IPS-15b (cell line): ENCODE data around the gene ZNF584.
"Not testable (repeated sequence)": the region's sequence is repeated elsewhere in the genome, so short reads cannot be mapped to it uniquely, and the experiment has no call there.

ENCODE experiments used
- H3K27me3 ChIP-seq: one replicate; pipeline ENCODE4 v1.6.1; 2013; ENCODE audit warnings: low read length; ENCODE audit not compliant: control insufficient read depth, insufficient read depth
- H3K36me3 ChIP-seq: one replicate; pipeline ENCODE4 v1.6.1; 2013; ENCODE audit warnings: low read length; ENCODE audit not compliant: control insufficient read depth, insufficient read depth
- H3K4me1 ChIP-seq: one replicate; pipeline ENCODE4 v1.6.1; 2013; ENCODE audit warnings: mild to moderate bottlenecking, low read length; ENCODE audit not compliant: control insufficient read depth, insufficient read depth
- H3K4me3 ChIP-seq: one replicate; pipeline ENCODE4 v1.5.1; 2013; ENCODE audit warnings: low read depth, low read length
- H3K9ac ChIP-seq: one replicate; pipeline ENCODE4 v1.6.1; 2013; ENCODE audit warnings: low read depth, mild to moderate bottlenecking, low read length
- H3K9me3 ChIP-seq: one replicate; pipeline ENCODE4 v1.6.1; 2013; ENCODE audit warnings: mild to moderate bottlenecking, low read length; ENCODE audit not compliant: control insufficient read depth, insufficient read depth

ZNF584 gene

GRCh38 chr19:58400916-58401839 lies 7.3 kb upstream of the ZNF584 start:
- peaks cover 2% of the 10 kb centered on the region for H3K4me1 ChIP-seq
- H3K4me3 ChIP-seq = peak overlapping the region; percentile 84
- H3K27me3 ChIP-seq = peaks cover 20% of the 10 kb centered on the region
- H3K9me3 ChIP-seq = no peaks in the 10 kb centered on the region
- peak overlapping the region; percentile 76 for H3K9ac ChIP-seq
- H3K36me3 ChIP-seq = no peaks in the 10 kb centered on the region

- H3K9me3 ChIP-seq = no peaks in the 10 kb centered on the region
- no peaks in the 10 kb centered on the region for H3K36me3 ChIP-seq
- no peak overlapping the region for H3K9ac ChIP-seq
- peaks cover 17% of the 10 kb centered on the region for H3K27me3 ChIP-seq
- H3K4me1 ChIP-seq = peaks cover 2% of the 10 kb centered on the region
- peak overlapping the region; percentile 84 for H3K4me3 ChIP-seq
These were observed 6.5 kb upstream of the ZNF584 start for GRCh38 chr19:58401840-58402421.

GRCh38 chr19:58403920-58404478 lies 4.5 kb upstream of the ZNF584 start:
- not testable (repeated sequence) for H3K9ac ChIP-seq, H3K36me3 ChIP-seq, H3K9me3 ChIP-seq, H3K4me1 ChIP-seq, H3K27me3 ChIP-seq, H3K4me3 ChIP-seq

- H3K4me3 ChIP-seq = peak overlapping the region; percentile 94
- no peaks in the 10 kb centered on the region for H3K9me3 ChIP-seq
- H3K9ac ChIP-seq = peak overlapping the region; percentile 91
- no peaks in the 10 kb centered on the region for H3K36me3 ChIP-seq
- peaks cover 10% of the 10 kb centered on the region for H3K27me3 ChIP-seq
- H3K4me1 ChIP-seq = no peaks in the 10 kb centered on the region
These were observed 1.4 kb upstream of the ZNF584 start for GRCh38 chr19:58406818-58407657.

- Histone ChIP-seq H3K36me3 (no peaks in the 10 kb centered on the region), H3K9ac (peak overlapping the region; percentile 91), H3K9me3 (no peaks in the 10 kb centered on the region), H3K4me1 (no peaks in the 10 kb centered on the region), H3K27me3 (peaks cover 10% of the 10 kb centered on the region), H3K4me3 (peak overlapping the region; percentile 94)
These were observed 744 bp upstream of the ZNF584 start for GRCh38 chr19:58407658-58408151.

- H3K9me3 ChIP-seq = no peaks in the 10 kb centered on the region
- H3K4me1 ChIP-seq = no peaks in the 10 kb centered on the region
- peak overlapping the region; percentile 65 for H3K9ac ChIP-seq
- H3K36me3 ChIP-seq = no peaks in the 10 kb centered on the region
- H3K27me3 ChIP-seq = peaks cover 10% of the 10 kb centered on the region
- peak overlapping the region; percentile 94 for H3K4me3 ChIP-seq
These were observed 751 bp downstream of the ZNF584 start for GRCh38 chr19:58409010-58409790.

GRCh38 chr19:58416604-58417003 lies 8.2 kb downstream of the ZNF584 start:
- Histone ChIP-seq H3K4me1 (no peaks in the 10 kb centered on the region), H3K9me3 (no peaks in the 10 kb centered on the region), H3K4me3 (no peak overlapping the region), H3K27me3 (no peaks in the 10 kb centered on the region), H3K9ac (no peak overlapping the region), H3K36me3 (peaks cover 8% of the 10 kb centered on the region)

GRCh38 chr19:58417071-58417470 lies 8.6 kb downstream of the ZNF584 start:
- no peaks in the 10 kb centered on the region for H3K4me1 ChIP-seq
- no peaks in the 10 kb centered on the region for H3K27me3 ChIP-seq
- no peaks in the 10 kb centered on the region for H3K9me3 ChIP-seq
- H3K36me3 ChIP-seq = peaks cover 8% of the 10 kb centered on the region
- H3K9ac ChIP-seq = no peak overlapping the region
- H3K4me3 ChIP-seq = no peak overlapping the region

GRCh38 chr19:58428617-58429016 lies 20.2 kb downstream of the ZNF584 start:
- H3K4me1 ChIP-seq = no peaks in the 10 kb centered on the region
- H3K9me3 ChIP-seq = peaks cover 37% of the 10 kb centered on the region
- peaks cover 22% of the 10 kb centered on the region for H3K36me3 ChIP-seq
- no peaks in the 10 kb centered on the region for H3K27me3 ChIP-seq
- H3K9ac ChIP-seq = no peak overlapping the region
- no peak overlapping the region for H3K4me3 ChIP-seq

- no peaks in the 10 kb centered on the region for H3K4me1 ChIP-seq
- H3K9me3 ChIP-seq = peaks cover 48% of the 10 kb centered on the region
- no peak overlapping the region for H3K9ac ChIP-seq
- H3K4me3 ChIP-seq = no peak overlapping the region
- no peaks in the 10 kb centered on the region for H3K27me3 ChIP-seq
- H3K36me3 ChIP-seq = peaks cover 34% of the 10 kb centered on the region
These were observed 21.3 kb downstream of the ZNF584 start for GRCh38 chr19:58429745-58430144.
